GM13976 (cell line): Measurements from ENCODE around the gene SELENOS.
A peak's percentile ranks its signal among the peaks of the same experiment; 100 is the strongest.

Experiments
- DNase-seq: peaks from one replicate; pipeline ENCODE4 v3.0.0; 2012; ENCODE audit warnings: low spot score
- CTCF ChIP-seq: IDR thresholded peaks from 2 replicates; pipeline ENCODE4 v1.5.1; 2012; ENCODE audit warnings: borderline replicate concordance, mild to moderate bottlenecking; ENCODE audit not compliant: insufficient read depth; ENCODE audit errors: extremely low read depth, missing control alignments, control extremely low read depth
- in situ Hi-C: fragments of 300-500 bp; cut with MboI; formaldehyde crosslinking; loops from one replicate; pipeline ENCODE4 v1.12.0; 2022; ENCODE audit warnings: low sequenced_read_pairs, mixed read lengths, inconsistent platforms; ENCODE audit not compliant: unreplicated experiment

The SELENOS gene

GRCh38 chr15:101262551-101262950 lies 14.7 kb downstream of the SELENOS start:
- DNase-seq: no peak
- TF ChIP-seq CTCF: no peak
- in situ Hi-C loops: loop anchor here (5.0 to 25.0 kb wide), 3 partner anchors 175 to 625 kb away; no protein-coding TSS in a partner anchor

GRCh38 chr15:101258238-101259144 lies 18.8 kb downstream of the SELENOS start:
- peak; percentile 51 for DNase-seq
- TF ChIP-seq CTCF: peak; percentile 80
- in situ Hi-C loops: loop anchor here (10.0 to 25.0 kb wide), 2 partner anchors 354 to 621 kb away; no protein-coding TSS in a partner anchor

GRCh38 chr15:101256757-101257156 lies 20.5 kb downstream of the SELENOS start:
- DNase-seq: no peak
- peak; percentile 21 for TF ChIP-seq CTCF
- in situ Hi-C loops: loop anchor here (10.0 to 25.0 kb wide), 2 partner anchors 352 to 619 kb away; no protein-coding TSS in a partner anchor

- in situ Hi-C loops: loop anchor here (10.0 to 25.0 kb wide), 2 partner anchors 351 to 618 kb away; no protein-coding TSS in a partner anchor
- TF ChIP-seq CTCF: no peak
- no peak for DNase-seq
Measured at GRCh38 chr15:101255615-101256241, 21.6 kb downstream of the SELENOS start.

GRCh38 chr15:101255051-101255395 lies 22.3 kb downstream of the SELENOS start:
- in situ Hi-C loops: loop anchor here (10.0 to 25.0 kb wide), 2 partner anchors 350 to 618 kb away; no protein-coding TSS in a partner anchor

More at GRCh38 chr15:101255051-101255395, 22.3 kb downstream of the SELENOS start:
- no peak for TF ChIP-seq CTCF
- DNase-seq: no peak
